ENCODE results near the gene S100A13. TPM values are rescaled to one million over a fixed set of nuclear protein-coding genes. Genes with fewer than 3 reads are reported as not detected.

Gene S100A13
- total RNA-seq, 4 donors from 2014 or later, result 28.0 to 55.4 (median 43.1) TPM

DNA sequence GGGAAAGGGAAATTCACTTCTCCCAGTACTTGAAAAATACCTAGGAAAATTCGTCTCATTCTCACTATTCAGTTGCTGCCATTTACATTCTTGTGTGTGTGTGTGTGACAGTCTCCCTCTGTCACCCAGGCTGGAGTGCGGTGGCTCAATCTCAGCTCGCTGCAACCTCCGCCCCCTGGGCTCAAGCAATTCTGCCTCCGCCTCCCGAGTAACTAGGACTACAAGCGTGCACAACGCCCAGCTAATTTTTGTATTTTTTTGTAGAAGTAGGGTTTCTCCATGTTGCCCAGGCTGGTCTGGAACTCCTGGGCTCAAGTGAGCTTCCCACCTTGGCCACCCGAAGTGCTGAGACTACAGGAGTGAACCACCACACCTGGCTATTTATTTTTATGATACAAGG, 32.4 kb upstream of the S100A13 start:
- peaks cover 42% of the 10 kb centered on the region for H3K36me3 ChIP-seq
- H3K27me3 ChIP-seq, result no peaks in the 10 kb centered on the region
- peak overlapping the region; percentile 71 for H3K4me3 ChIP-seq
- peaks cover 15% of the 10 kb centered on the region for H3K4me1 ChIP-seq
- H3K9me3 ChIP-seq, result no peaks in the 10 kb centered on the region
- peak overlapping the region; percentile 92 for H3K27ac ChIP-seq
- no peak for TF ChIP-seq POLR2AphosphoS5 (IDR thresholded peaks at IDR 0.05)
- TF ChIP-seq POLR2A (IDR thresholded peaks at IDR 0.05), result no peak
- no peak for TF ChIP-seq CTCF (IDR thresholded peaks at IDR 0.05)
- no peak for TF ChIP-seq EP300 (IDR thresholded peaks at IDR 0.05)
- 64% methylated on average over 9 of the region's 9 CpGs for WGBS
- DNase-seq (ENCODE audit: low spot score in 2 of 2), result peak; percentile 56 to 74

DNA sequence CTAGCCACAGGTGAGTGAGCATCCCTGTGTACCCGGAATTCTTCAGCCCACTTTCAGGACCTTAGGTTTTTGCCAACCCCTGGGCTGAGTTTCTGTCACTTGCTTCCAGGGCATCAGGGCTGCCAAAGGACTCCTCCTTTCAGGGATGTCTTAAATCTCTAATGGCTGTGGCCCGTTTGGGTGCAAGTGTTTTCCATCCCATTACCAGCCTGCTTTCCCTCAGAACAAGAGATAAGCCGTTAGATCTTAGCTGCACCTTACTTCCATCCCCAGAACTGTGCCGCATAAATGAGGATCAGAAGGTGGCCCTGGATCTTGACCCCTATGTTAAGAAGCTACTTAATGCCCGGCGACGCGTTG, 31.9 kb upstream of the S100A13 start:
- 43% methylated on average over 8 of the region's 8 CpGs for WGBS
- peak overlapping the region; percentile 92 for H3K27ac ChIP-seq
- TF ChIP-seq POLR2A (IDR thresholded peaks at IDR 0.05) (no peak), CTCF (IDR thresholded peaks at IDR 0.05) (no peak)
- no peaks in the 10 kb centered on the region for H3K9me3 ChIP-seq
- peak overlapping the region; percentile 71 for H3K4me3 ChIP-seq
- H3K4me1 ChIP-seq, result peaks cover 15% of the 10 kb centered on the region
- H3K36me3 ChIP-seq, result peaks cover 37% of the 10 kb centered on the region
- no peak for DNase-seq (ENCODE audit: low spot score in 2 of 2)
- no peaks in the 10 kb centered on the region for H3K27me3 ChIP-seq

DNA sequence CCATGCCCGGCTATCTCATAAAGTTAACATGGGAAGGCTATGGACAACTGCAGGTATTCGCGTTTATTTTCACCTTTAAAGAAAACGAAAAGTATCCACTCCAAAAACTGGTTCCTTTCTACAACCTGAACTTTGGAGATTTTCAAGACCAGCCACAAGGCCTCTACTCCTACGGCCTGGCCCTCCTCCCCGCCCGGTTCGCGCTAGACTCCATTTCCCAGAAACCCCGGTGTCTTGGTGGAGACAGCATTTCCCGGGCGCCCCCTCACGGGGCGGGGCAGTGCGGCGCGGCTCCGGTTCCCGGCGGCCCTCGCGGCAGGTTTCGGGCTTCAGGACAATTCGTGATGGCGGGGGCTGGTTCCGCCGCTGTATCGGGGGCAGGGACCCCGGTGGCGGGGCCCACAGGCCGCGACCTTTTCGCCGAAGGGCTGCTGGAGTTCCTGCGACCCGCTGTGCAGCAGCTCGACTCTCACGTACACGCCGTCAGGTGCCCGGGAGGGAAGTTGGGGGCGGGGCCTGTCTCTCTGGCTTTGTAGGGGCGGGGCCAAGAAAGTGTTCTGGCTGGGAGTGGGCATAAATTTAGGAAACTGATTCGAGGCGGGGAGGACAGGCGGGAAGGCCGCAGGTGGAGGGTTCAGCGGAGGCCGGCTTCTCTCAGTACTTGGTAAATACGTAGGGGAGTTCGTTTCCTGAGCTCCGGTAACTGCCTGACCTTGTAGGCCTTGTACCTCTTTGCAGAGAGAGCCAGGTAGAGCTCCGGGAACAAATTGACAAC, 31.3 kb upstream of the S100A13 start, which contains the start of gene SNAPIN:
TSS of gene SNAPIN (plus strand) at position 304 of the 775 bp plus-strand sequence. CDS start at position 345, 41 bp downstream.
- Histone ChIP-seq H3K4me3 (peak within 1 kb of the TSS; percentile 71), H3K27ac (peak within 1 kb of the TSS; percentile 92), H3K9me3 (no peaks in the 10 kb centered on the region), H3K4me1 (peaks cover 15% of the 10 kb centered on the region), H3K36me3 (peaks cover 31% of the 10 kb centered on the region), H3K27me3 (no peaks in the 10 kb centered on the region)
- peak in 1 of 3 donors; percentile 71 for TF ChIP-seq POLR2AphosphoS5 (IDR thresholded peaks at IDR 0.05)
- peak in 1 of 2 donors; percentile 14 for TF ChIP-seq CTCF (IDR thresholded peaks at IDR 0.05)
- TF ChIP-seq POLR2A (IDR thresholded peaks at IDR 0.05), result peak in 1 of 2 donors; percentile 60
- no peak for TF ChIP-seq EP300 (IDR thresholded peaks at IDR 0.05)
- WGBS, result 2% methylated on average over 45 of the region's 53 CpGs
- peak; percentile 95 for DNase-seq (ENCODE audit: low spot score in 2 of 2)

DNA sequence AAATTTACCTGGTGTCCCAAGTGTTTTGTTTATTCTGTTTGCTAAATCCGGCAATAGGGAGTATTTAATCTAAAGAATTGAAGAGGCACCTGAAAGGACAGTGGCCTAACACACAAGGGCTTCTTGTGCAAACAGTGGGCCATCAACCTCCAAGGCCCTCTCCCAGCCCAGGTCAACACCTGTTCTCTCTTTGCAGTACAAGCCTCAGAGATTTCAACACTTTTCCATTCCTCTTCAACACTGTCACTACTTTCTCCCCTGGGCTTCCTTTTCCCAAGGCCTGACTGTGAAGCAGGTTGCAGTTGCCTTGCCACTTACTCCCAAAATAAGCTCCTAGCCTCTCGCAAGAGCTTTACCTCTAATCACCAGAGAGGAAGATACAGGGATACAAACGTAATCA, 28.0 kb upstream of the S100A13 start:
- Histone ChIP-seq H3K4me3 (no peak overlapping the region), H3K9me3 (no peaks in the 10 kb centered on the region), H3K36me3 (no peaks in the 10 kb centered on the region), H3K27me3 (no peaks in the 10 kb centered on the region), H3K27ac (no peak overlapping the region), H3K4me1 (peaks cover 15% of the 10 kb centered on the region)
- peak in 1 of 2 donors; percentile 14 for DNase-seq (ENCODE audit: low spot score in 2 of 2)
- WGBS, result 92% methylated on average over 3 of the region's 3 CpGs
- TF ChIP-seq POLR2AphosphoS5 (IDR thresholded peaks at IDR 0.05) (no peak), CTCF (IDR thresholded peaks at IDR 0.05) (no peak), POLR2A (IDR thresholded peaks at IDR 0.05) (no peak), EP300 (IDR thresholded peaks at IDR 0.05) (no peak)

GRCh38 chr1:153652805-153653500, 25.6 kb upstream of the S100A13 start:
- H3K27ac ChIP-seq, result peak overlapping the region; percentile 54
- DNase-seq (ENCODE audit: low spot score in 2 of 2), result peak; percentile 50 to 57
- TF ChIP-seq POLR2AphosphoS5 (IDR thresholded peaks at IDR 0.05), result no peak
- no peak for TF ChIP-seq EP300 (IDR thresholded peaks at IDR 0.05)
- no peak for TF ChIP-seq CTCF (IDR thresholded peaks at IDR 0.05)
- no peak for TF ChIP-seq POLR2A (IDR thresholded peaks at IDR 0.05)

More at GRCh38 chr1:153652805-153653500, 25.6 kb upstream of the S100A13 start:
- 42% methylated on average over 3 of the region's 3 CpGs for WGBS
- H3K4me3 ChIP-seq, result no peak overlapping the region
- H3K4me1 ChIP-seq, result peaks cover 6% of the 10 kb centered on the region
- H3K9me3 ChIP-seq, result no peaks in the 10 kb centered on the region
- H3K27me3 ChIP-seq, result no peaks in the 10 kb centered on the region
- H3K36me3 ChIP-seq, result no peaks in the 10 kb centered on the region

Measured in suprapubic skin (tissue), 4 donors.